Measurements from ENCODE around the gene GRIK5. TPM values are rescaled to one million over a fixed set of nuclear protein-coding genes. Genes with fewer than 3 reads are reported as not detected.
A peak's percentile ranks its signal among the peaks of the same experiment; 100 is the strongest.

Gene GRIK5
- total RNA-seq, 1 experiment from 2014 or later = 43.1 TPM

DNA sequence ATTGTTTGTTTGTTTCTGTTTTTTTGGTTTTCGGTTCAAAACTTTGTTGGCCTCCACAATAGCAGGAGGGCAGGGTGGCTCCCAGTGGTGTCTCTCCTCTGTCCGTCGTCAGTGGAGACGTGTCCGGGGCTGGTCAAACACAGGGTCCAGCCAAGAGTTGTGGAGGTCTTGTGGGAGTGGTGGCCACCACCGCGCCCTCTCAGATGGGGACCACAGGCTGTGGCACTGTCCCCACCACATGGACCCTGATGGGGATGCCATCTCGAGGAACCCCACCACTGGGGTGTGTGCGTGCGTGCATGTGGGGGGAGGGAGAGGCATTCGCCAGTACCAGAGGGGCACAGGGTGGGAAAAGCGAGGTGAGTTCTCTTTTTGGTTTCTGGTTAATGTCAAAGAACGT, 19.8 kb upstream of the GRIK5 start:
- no peak overlapping the region for H3K27ac ChIP-seq (ENCODE audit: insufficient read length, low read depth, low read length)
- no peak for DNase-seq
- no peak overlapping the region for H2BK20ac ChIP-seq (ENCODE audit: low read depth, low read length, poor library complexity, severe bottlenecking)
- H4K91ac ChIP-seq (ENCODE audit: insufficient read length, low read depth, low read length) = no peak overlapping the region
- H2BK120ac ChIP-seq (ENCODE audit: low read depth, low read length, poor library complexity, severe bottlenecking) = no peak overlapping the region
- Mint-ChIP-seq H3K27ac (no peak overlapping the region), H3K9me3 (no peaks in the 10 kb centered on the region), H3K4me3 (no peak overlapping the region), H3K27me3 (ENCODE audit: low read depth) (peaks cover 13% of the 10 kb centered on the region), H3K36me3 (ENCODE audit: insufficient read depth in 1 of 3, low read depth in 3 of 3) (no peaks in the 10 kb centered on the region; a peak in 1 of 7 replicates), H3K4me1 (peaks cover 16 to 47% of the 10 kb centered on the region in 2 experiments)
- WGBS (ENCODE audit: extremely low coverage, insufficient read length, low lambda C conversion rate) = no CpG with 5 or more reads among the region's 13 CpGs
- no peaks in the 10 kb centered on the region for H3K79me1 ChIP-seq (ENCODE audit: insufficient read depth, low read depth, low read length, poor library complexity, severe bottlenecking)
- H3K27me3 ChIP-seq (ENCODE audit: insufficient read depth, low read length) = no peaks in the 10 kb centered on the region
- H3K23me2 ChIP-seq (ENCODE audit: insufficient read length, low read depth, low read length, poor library complexity, severe bottlenecking) = no peaks in the 10 kb centered on the region
- H3K4ac ChIP-seq (ENCODE audit: low read depth, low read length) = no peak overlapping the region
- H3K14ac ChIP-seq (ENCODE audit: insufficient read depth, low read length) = peak overlapping the region; percentile 22; the same call in 1 of the 2 replicates
- H3K9ac ChIP-seq (ENCODE audit: extremely low read depth, insufficient read length, low read length) = no peak overlapping the region
- H4K8ac ChIP-seq (replicated peaks; ENCODE audit: insufficient read length, low read depth, low read length) = no peak overlapping the region
- H4K5ac ChIP-seq (ENCODE audit: insufficient read length, low read depth, low read length) = no peak overlapping the region
- H2AFZ ChIP-seq (ENCODE audit: low read length) = no peak overlapping the region
- H3K4me1 ChIP-seq (ENCODE audit: insufficient read depth, low read length) = no peaks in the 10 kb centered on the region
- no peaks in the 10 kb centered on the region for H3K79me2 ChIP-seq (ENCODE audit: insufficient read depth, low read length)
- H2BK15ac ChIP-seq (ENCODE audit: low read depth, low read length) = no peak overlapping the region
- no peak overlapping the region for H3K56ac ChIP-seq (ENCODE audit: insufficient read length, low read depth, low read length)
- H2BK5ac ChIP-seq (ENCODE audit: insufficient read length, low read length) = no peak overlapping the region
- H3T11ph ChIP-seq (ENCODE audit: low read length) = no peak overlapping the region
- H2AK5ac ChIP-seq (ENCODE audit: insufficient read length, low read length) = no peak overlapping the region
- H2BK12ac ChIP-seq (ENCODE audit: insufficient read length, low read depth, low read length) = no peak overlapping the region
- H3K9me3 ChIP-seq (ENCODE audit: control insufficient read depth, low read depth, low read length) = no peaks in the 10 kb centered on the region
- no peaks in the 10 kb centered on the region for H4K20me1 ChIP-seq (ENCODE audit: control insufficient read depth, insufficient read depth, insufficient read length)
- no peak overlapping the region for H3K4me2 ChIP-seq (ENCODE audit: insufficient read depth, insufficient read length, low read length)
- no peak overlapping the region for H3K23ac ChIP-seq (ENCODE audit: insufficient read length, low read depth, low read length)
- TF ChIP-seq, protein P1, sequence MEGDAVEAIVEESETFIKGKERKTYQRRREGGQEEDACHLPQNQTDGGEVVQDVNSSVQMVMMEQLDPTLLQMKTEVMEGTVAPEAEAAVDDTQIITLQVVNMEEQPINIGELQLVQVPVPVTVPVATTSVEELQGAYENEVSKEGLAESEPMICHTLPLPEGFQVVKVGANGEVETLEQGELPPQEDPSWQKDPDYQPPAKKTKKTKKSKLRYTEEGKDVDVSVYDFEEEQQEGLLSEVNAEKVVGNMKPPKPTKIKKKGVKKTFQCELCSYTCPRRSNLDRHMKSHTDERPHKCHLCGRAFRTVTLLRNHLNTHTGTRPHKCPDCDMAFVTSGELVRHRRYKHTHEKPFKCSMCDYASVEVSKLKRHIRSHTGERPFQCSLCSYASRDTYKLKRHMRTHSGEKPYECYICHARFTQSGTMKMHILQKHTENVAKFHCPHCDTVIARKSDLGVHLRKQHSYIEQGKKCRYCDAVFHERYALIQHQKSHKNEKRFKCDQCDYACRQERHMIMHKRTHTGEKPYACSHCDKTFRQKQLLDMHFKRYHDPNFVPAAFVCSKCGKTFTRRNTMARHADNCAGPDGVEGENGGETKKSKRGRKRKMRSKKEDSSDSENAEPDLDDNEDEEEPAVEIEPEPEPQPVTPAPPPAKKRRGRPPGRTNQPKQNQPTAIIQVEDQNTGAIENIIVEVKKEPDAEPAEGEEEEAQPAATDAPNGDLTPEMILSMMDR (conservative IDR thresholded peaks at IDR 0.05) = no peak
- no peak overlapping the region for H3K18ac ChIP-seq (ENCODE audit: insufficient read length, low read depth, low read length)

Data from H9 (cell line).